ENCODE measurements around the gene USP50. TPM values are rescaled to one million over a fixed set of nuclear protein-coding genes. Genes with fewer than 3 reads are reported as not detected.
"Not testable (repeated sequence)": the region's sequence is repeated elsewhere in the genome, so short reads cannot be mapped to it uniquely, and the experiment has no call there.

Gene USP50
- total RNA-seq, 1 donor from 2014 or later, result 0.48 TPM

GRCh38 chr15:50576166-50576565 is 29.7 kb upstream of the USP50 start:
- H3K4me1 Mint-ChIP-seq (ENCODE audit: unreplicated experiment), result no peaks in the 10 kb centered on the region
- H3K27me3 Mint-ChIP-seq, result no peaks in the 10 kb centered on the region
- TF ChIP-seq, protein P1, sequence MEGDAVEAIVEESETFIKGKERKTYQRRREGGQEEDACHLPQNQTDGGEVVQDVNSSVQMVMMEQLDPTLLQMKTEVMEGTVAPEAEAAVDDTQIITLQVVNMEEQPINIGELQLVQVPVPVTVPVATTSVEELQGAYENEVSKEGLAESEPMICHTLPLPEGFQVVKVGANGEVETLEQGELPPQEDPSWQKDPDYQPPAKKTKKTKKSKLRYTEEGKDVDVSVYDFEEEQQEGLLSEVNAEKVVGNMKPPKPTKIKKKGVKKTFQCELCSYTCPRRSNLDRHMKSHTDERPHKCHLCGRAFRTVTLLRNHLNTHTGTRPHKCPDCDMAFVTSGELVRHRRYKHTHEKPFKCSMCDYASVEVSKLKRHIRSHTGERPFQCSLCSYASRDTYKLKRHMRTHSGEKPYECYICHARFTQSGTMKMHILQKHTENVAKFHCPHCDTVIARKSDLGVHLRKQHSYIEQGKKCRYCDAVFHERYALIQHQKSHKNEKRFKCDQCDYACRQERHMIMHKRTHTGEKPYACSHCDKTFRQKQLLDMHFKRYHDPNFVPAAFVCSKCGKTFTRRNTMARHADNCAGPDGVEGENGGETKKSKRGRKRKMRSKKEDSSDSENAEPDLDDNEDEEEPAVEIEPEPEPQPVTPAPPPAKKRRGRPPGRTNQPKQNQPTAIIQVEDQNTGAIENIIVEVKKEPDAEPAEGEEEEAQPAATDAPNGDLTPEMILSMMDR (conservative IDR thresholded peaks at IDR 0.05), result no peak
- H3K36me3 Mint-ChIP-seq, result peaks cover 30% of the 10 kb centered on the region
- DNase-seq (ENCODE audit: extremely low spot score, unreplicated experiment), result no peak
- no peak overlapping the region for H3K4me3 Mint-ChIP-seq
- H3K27ac Mint-ChIP-seq, result no peak overlapping the region
- H3K9me3 Mint-ChIP-seq, result no peaks in the 10 kb centered on the region

- H3K4me1 Mint-ChIP-seq (ENCODE audit: unreplicated experiment); H3K27ac Mint-ChIP-seq; H3K9me3 Mint-ChIP-seq; H3K4me3 Mint-ChIP-seq; H3K27me3 Mint-ChIP-seq; DNase-seq (ENCODE audit: extremely low spot score, unreplicated experiment): not testable (repeated sequence)
- peaks cover 30% of the 10 kb centered on the region for H3K36me3 Mint-ChIP-seq
Measured at GRCh38 chr15:50573842-50574241, 27.4 kb upstream of the USP50 start.

DNA sequence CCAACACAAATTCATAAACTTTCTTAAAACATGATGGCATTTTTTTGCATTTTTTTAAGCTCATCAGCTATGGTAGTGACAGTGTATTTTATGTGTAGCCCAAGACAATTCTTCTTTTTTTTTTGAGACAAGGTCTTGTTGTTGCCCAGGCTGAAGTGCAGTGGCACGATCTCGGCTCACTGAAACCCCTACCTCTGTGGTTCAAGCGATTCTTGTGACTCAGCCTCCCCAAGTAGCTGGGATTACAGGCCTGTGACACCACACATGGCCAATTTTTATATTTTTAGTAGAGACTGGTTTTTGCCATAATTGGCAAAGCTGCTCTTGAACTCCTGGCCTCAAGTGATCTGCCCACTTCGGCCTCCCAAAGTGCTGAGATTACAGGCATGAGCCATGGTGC is 17.3 kb upstream of the USP50 start:
- Mint-ChIP-seq H3K27me3 (no peaks in the 10 kb centered on the region), H3K4me3 (no peak overlapping the region), H3K36me3 (peaks cover 19% of the 10 kb centered on the region), H3K9me3 (no peaks in the 10 kb centered on the region), H3K27ac (no peak overlapping the region), H3K4me1 (ENCODE audit: unreplicated experiment) (no peaks in the 10 kb centered on the region)
- TF ChIP-seq, protein P1 (conservative IDR thresholded peaks at IDR 0.05), result no peak
- DNase-seq (ENCODE audit: extremely low spot score, unreplicated experiment), result no peak

- Mint-ChIP-seq H3K27ac (no peak overlapping the region), H3K9me3 (no peaks in the 10 kb centered on the region), H3K36me3 (peaks cover 15% of the 10 kb centered on the region), H3K4me1 (ENCODE audit: unreplicated experiment) (no peaks in the 10 kb centered on the region), H3K4me3 (no peak overlapping the region), H3K27me3 (no peaks in the 10 kb centered on the region)
- DNase-seq (ENCODE audit: extremely low spot score, unreplicated experiment), result no peak
- TF ChIP-seq, protein P1 (conservative IDR thresholded peaks at IDR 0.05), result no peak
Measured at GRCh38 chr15:50562735-50563640, 16.5 kb upstream of the USP50 start.

GRCh38 chr15:50558012-50558411 is 11.5 kb upstream of the USP50 start:
- Mint-ChIP-seq H3K9me3 (no peaks in the 10 kb centered on the region), H3K36me3 (peaks cover 5% of the 10 kb centered on the region), H3K27ac (no peak overlapping the region), H3K27me3 (no peaks in the 10 kb centered on the region), H3K4me1 (ENCODE audit: unreplicated experiment) (no peaks in the 10 kb centered on the region), H3K4me3 (no peak overlapping the region)
- DNase-seq (ENCODE audit: extremely low spot score, unreplicated experiment), result no peak
- TF ChIP-seq, protein P1 (conservative IDR thresholded peaks at IDR 0.05), result no peak

- H3K9me3 Mint-ChIP-seq, result no peaks in the 10 kb centered on the region
Measured at GRCh38 chr15:50556642-50557371, 10.3 kb upstream of the USP50 start.

More at GRCh38 chr15:50556642-50557371, 10.3 kb upstream of the USP50 start:
- no peak for DNase-seq (ENCODE audit: extremely low spot score, unreplicated experiment)
- no peaks in the 10 kb centered on the region for H3K27me3 Mint-ChIP-seq
- no peak overlapping the region for H3K27ac Mint-ChIP-seq
- no peaks in the 10 kb centered on the region for H3K4me1 Mint-ChIP-seq (ENCODE audit: unreplicated experiment)
- no peak overlapping the region for H3K4me3 Mint-ChIP-seq
- TF ChIP-seq, protein P1 (conservative IDR thresholded peaks at IDR 0.05), result no peak
- H3K36me3 Mint-ChIP-seq, result no peaks in the 10 kb centered on the region

All from type B pancreatic cell (in vitro differentiated cells).